GM19328 (cell line): ENCODE results near the gene HOXC9.

Experiments used
- ATAC-seq: cut with Tn5 transposase; IDR thresholded peaks from one replicate; pipeline ENCODE4 v1.9.1; 2021; ENCODE audit warnings: mild to moderate bottlenecking, moderate library complexity; ENCODE audit not compliant: unreplicated experiment

The HOXC9 gene

GRCh38 chr12:54049108-54049507 is 49.1 kb downstream of the HOXC9 start:
- no peak for ATAC-seq

- ATAC-seq: no peak
Measured at GRCh38 chr12:54050482-54050810, 50.5 kb downstream of the HOXC9 start.

- no peak for ATAC-seq
Measured at GRCh38 chr12:54051026-54051842, 51.3 kb downstream of the HOXC9 start.

GRCh38 chr12:54051874-54052437 is 52.0 kb downstream of the HOXC9 start:
- ATAC-seq: no peak

GRCh38 chr12:54052438-54053002 is 52.6 kb downstream of the HOXC9 start:
- ATAC-seq: no peak
